Amniotic stem cell (primary cell): ENCODE measurements around the gene LRRC39.
"Not testable (repeated sequence)": the region's sequence is repeated elsewhere in the genome, so short reads cannot be mapped to it uniquely, and the experiment has no call there.

Experiments used
- DNase-seq: peaks from one replicate; lab custom pipeline; 2025; lab: John Stamatoyannopoulos, UW

LRRC39 gene

DNA sequence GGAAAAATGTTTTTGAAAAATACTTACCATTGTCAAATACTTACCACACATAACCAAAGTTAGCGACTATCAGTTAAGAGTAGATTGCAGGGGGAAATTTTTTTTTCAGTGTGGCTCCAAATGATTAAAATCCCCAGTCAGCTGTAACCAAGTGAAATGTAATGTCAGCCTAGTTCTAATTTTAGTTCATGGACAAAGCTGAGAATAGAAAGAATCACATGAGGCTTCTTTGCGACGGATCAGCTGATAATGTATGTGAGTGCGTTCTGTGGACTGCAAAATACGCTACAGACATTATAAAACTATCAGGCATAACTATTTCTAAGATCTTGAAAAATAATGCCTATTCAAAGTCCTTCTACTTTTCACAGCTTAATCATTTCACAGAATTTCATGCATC, at the start of gene LRRC39:
TSS of gene LRRC39 (minus strand) at position 166 of the 400 bp plus-strand sequence. CDS start 9,740 bp downstream, outside the sequence.
- no peak for DNase-seq

DNA sequence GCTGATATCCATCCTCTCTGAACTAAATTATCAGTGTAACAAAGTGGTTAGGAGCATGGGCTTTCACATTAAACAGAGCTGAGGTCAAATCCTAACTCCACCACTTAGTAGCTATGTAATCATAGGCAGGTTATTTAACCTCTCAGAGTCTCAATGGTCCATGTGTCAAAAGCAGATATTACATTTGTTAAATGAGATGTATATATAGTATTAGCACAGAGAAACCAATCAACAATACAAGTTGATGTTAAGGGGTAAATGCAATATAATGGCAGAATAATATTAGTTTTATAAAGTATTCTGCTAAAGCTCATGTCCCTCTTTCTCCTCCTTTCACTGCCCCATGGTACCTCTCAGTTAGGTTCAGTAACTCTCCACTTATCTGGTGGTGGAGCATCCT, 44.4 kb upstream of the LRRC39 start:
- DNase-seq: no peak

DNA sequence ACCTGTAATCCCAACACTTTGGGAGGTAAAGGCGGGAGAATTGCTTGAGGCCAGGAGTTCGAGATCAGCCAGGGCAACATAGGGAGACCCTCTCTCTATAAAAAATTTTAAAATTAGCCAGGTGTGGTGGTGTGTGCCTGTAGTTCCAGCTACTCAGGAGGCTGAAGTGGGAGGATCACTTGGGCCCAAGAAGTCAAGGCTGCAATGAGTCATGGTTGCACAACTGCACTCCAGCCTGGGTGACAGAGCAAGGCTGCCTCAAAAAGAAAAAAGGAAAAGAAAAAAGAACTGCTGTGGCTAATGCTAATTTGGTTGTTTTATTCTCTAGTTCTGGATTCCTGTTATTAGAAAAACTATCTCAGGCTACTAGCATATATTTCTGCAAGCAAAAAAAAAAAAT, 41.8 kb upstream of the LRRC39 start:
- DNase-seq: no peak

DNA sequence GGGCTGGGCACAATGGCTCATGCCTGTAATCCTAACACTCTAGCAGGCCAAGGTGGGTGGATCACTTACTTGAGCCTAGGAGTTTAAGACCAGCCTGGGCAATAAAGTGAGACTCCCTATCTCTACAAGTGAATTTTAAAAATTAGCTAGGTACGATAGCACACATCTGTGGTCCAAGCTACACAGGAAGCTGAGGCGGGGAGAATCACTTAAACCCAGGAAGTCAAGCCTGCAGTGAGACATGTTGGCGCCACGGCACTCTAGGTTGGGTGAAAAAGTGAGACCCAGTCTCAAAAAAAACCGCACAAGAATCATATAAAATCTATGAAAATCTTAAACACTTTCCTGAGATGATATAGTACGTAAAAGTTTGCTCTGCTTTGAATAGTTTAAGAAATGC, 41.4 kb upstream of the LRRC39 start:
- DNase-seq: no peak

DNA sequence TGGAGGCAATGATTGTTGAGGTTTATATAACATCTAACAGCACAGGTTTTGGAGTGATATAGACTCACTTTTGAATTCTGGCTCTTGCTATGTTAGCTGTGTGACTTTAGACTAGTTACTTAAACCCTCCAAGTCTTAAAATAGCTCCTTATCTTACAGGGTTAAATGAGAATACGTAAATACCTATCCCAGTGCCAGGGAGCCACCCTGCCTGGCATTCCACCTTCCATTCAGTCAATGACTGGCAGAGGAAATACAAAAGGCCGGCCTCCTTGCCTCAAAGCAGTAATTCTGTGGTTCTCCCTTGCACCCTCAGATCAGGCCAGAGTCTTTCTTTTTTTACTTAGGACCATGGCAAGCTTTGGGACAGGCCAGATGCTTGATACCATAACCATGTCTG, 39.8 kb upstream of the LRRC39 start:
- DNase-seq: no peak

DNA sequence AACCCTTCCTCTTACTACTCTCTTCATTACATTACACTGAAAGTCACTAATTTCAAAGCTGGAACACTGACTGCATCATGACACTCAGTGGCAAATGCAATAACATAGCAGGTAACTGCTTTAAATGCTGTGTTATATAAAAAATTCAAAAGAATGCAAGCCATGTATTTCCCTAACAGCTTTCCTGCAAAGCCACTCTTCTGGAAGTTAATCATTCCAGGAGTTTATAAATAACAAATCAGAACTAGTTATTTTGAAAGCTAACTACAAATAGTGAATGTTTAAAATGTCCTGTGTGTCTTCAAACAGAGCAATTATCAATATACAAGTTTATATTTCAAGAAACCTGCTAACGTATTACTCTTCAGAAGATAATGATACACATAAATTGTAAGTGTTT, 37.0 kb upstream of the LRRC39 start:
- no peak for DNase-seq

DNA sequence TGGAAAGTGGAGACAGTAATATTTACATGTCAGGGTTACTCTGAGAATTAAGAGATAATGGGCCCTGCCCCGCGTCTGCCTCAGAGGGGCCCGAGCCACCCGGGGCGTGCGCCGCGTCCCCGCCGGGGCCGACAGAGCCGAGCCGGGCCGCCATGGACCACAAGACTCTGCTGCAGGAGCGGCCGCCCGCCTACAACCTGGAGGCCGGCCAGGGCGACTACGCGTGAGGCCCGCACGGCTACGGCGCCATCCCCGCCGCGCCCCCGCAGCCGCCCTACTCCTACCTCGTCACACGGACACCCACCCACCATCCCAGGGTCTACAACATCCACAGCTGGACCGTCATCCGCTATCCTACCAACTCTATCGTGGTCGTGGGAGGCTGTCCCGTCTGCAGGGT, 35.1 kb upstream of the LRRC39 start:
- DNase-seq: no peak

DNA sequence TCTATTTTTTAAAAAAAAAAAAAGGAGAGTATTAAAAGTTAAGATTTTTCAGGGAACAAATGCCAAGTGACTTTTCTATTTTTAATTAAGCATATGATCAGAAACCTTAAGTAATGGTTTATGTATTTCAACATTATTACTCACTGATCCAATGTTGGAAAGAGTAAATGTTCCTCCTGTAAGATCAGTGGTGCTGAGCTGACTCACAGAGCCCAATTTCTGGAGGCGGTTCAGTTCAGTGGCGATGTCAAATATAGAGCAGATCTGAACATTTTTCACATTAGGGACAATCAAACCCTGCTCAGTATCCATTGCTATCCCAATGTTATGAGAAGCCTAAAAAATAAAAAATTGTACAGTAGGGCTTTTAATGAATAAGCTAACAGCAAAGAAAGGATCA, 28.2 kb upstream of the LRRC39 start:
- DNase-seq: no peak

DNA sequence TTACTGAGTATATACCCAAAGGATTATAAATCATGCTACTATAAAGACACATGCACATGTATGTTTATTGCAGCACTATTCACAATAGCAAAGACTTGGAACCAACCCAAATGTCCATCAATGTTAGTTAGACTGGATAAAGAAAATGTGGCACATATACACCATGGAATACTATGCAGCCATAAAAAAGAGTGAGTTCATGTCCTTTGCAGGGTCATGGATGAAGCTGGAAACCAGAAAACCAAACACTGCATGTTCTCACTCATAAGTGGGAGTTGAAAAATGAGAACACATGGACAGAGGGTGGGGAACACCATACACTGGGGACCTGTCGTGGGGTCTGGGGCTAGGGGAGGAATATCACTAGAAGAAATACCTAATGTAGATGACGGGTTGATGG, 27.5 kb upstream of the LRRC39 start:
- not testable (repeated sequence) for DNase-seq

DNA sequence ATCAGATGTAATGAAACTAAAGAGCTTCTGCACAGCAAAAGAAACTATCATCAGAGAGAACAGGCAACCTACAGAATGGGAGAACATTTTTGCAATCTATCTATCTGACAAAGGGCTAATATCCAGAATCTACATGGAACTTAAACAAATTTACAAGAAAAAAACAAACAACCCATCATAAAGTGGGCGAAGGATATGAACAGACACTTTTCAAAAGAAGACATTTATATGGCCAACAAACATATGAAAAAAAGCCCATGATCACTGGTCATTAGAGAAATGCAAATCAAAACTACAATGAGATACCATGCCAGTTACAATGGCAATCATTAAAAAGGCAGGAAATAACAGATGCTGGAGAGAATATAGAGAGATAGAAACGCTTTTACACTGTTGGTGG, 27.0 kb upstream of the LRRC39 start:
- DNase-seq: not testable (repeated sequence)

DNA sequence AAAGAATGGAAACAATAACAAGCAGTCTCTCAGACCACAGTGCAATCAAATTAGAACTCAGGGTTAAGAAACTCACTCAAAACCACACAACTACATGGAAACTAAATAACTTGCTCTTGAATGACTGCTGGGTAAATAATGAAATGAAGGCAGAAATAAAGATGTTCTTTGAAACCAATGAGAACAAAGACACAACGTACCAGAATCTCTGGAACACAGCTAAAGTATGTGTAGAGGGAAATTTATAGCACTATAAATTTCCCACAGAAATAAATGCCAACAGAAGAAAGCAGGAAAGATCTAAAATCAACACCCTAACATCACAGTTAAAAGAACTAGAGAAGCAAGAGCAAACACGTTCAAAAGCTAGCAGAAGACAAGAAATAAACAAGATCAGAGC, 24.6 kb upstream of the LRRC39 start:
- DNase-seq: not testable (repeated sequence)

DNA sequence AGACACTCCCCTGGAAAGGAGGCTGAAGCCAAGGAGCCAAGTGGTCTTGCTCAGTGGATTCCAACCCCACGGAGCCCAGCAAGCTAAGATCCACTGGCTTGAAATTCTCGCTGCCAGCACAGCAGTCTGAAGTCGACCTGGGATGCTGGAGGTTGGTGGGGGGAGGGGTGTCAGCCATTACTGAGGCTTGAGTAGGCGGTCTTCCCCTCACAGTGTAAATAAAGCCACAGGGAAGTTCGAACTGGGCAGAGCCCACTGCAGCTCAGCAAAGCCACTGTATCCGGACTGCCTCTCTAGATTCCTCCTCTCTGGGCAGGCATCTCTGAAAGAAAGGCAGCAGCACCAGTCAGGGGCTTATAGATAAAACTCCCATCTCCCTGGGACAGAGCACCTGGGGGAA, 22.0 kb upstream of the LRRC39 start:
- not testable (repeated sequence) for DNase-seq

DNA sequence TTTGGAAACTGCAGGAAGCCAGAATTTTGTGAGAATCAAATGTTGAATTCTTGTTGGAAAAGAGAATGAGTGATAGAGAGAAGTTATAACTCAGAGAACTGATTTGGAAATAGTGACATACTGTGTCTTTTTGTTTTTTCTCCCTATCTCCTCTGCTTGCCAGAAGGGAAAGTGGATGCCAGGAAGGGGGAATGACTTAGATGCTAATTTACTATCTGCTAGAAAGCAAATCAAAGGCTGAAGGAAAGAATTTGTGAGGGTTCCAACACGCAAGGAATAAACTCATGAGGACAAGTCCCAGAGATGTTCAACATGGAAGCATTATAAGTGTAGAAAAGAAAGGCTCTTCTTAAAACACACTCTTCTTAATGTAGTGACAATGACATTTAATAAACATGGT, 20.5 kb upstream of the LRRC39 start:
- DNase-seq: no peak

DNA sequence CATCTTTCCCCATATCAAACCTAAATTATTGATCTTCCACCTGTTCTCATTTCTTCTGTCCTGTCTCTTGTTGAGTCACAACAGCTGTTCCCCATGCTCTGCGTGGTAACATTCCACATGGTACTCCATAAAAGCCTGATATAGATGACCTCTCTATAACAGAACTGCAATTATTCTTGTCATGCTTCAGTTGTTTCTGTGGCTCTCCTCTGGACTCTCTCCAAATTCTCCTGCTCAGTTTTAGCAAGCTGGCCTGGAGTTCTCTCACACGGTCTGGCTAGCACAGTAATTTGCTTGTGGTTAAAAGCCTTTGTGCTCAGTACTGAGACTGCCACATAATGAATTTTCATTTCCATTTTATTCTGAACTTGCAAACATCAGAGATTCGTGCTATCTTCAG, 10.6 kb upstream of the LRRC39 start:
- DNase-seq: no peak

DNA sequence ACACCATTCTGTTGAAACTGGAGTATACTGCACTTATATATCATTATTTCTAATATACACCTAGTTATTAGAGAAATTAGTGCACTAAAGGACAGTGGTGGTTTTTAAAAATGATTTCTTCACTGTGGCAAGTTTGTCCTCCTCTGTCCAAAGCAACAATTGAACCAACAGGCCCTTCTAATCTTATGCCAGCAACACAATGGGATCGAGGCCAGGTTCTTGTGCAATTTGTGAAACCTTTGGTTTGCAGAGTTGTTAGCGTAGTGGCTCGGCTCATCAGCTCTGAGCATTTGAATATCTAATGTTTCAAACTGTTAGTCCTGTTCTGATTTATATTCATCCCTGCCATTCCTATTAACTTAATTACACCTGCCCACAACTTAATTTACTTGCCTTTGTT, 9.9 kb upstream of the LRRC39 start:
- no peak for DNase-seq

DNA sequence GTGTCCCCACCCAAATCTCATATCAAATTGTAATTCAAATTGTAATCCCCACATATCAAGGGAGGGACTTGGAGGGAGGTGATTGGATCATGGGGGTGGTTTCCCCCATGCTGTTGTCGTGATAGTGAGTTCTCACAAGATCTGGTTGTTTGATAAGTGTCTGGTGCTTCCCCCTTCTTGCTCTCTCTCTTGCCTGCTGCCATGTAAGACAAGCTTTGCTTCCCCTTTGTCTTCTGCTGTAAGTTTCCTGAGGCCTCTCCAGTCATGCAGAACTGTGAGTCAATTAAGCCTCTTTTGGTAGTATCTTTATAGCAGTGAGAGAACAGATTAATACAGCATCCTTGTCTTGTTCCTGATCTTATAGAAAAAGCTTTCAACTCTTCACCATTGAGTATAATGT, 6.5 kb upstream of the LRRC39 start:
- no peak for DNase-seq

DNA sequence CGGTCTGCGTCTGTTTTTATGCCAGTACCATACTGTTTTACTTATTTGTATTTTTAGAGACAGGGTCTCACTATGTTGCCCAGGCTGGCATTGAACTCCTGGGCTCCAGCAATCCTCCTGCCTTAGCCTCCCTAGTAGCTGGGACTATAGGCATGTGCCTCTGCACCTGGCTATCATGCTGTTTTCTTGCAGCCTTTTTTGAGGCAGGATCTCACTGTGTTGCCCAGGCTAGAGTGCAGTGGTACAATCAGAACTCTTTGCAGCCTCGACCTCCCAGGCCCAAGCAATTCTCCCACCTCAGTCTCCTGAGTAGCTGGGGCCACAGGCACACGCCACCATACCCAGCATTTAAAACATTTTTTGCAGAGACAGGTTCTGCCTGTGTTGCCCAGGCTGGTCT, 5.3 kb upstream of the LRRC39 start:
- DNase-seq: no peak

DNA sequence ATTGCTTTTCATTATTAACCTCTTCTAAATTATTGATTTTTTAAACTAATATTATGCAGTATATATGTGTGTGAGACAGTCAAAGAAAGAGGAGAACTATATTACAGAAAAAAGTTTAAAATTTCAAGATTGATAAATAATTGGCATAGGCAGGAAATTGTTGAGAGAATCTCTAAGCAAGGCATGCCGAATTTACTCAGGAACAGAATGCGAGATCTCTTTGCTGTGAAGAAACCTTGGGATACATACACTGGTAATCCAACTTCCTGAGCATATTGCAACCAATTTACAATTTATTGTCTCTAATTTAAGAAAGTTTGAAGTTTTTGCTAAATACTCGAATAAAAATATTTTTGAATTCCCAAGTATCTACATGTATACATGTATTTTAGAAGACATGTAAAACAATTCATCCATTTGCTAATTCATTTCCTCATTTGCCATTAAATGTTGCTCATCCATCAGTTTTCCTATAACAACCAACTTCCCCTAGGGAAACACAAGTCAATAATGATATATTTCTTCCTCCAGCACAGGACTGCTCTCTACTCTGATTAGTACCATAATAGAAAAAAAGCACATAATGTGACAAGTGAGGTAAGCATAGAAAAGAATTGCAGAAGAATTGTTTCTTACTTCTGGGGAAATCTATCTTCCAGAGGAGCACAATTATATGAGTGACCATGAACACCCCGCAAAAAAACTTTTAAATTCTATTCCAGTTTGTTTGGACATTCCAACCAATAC, 588 bp downstream of the LRRC39 start:
- DNase-seq: no peak

DNA sequence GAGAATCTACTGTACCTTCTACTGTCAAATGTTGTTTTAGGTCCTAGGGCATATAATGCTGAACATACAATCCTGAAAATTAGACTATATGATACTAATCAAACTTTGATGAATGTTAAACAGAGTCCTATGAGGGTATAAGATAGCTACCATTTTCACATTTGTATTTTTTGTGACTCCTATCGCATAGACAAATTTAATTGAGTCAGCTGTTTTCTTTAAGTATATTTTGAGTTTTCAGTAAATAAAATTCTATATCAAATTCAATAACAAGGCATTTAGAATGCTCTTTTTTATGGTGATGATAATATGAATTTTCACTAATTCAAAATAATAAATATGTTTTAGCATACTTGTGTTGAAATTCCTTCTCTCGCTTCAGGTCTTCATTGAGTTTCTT, 10.0 kb downstream of the LRRC39 start:
- DNase-seq: no peak

DNA sequence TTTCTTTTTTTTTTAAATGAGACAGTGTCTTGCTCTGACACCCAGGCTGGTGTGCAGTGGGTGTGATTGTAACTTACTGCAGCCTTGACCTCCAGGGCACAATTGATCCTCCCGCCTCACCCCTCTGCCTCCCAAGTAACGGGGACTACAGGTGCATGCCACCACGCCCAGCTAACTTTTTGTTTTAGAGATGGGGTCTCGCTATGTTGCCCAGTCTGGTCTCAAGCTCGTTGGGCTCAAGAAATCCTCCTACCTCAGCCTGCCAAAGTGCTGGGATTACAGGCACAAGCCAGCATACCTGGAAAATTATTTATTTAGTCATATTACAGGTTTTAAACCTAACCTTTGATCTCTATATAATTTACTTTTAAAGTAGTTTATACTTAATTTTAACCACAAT, 13.4 kb downstream of the LRRC39 start:
- DNase-seq: no peak

DNA sequence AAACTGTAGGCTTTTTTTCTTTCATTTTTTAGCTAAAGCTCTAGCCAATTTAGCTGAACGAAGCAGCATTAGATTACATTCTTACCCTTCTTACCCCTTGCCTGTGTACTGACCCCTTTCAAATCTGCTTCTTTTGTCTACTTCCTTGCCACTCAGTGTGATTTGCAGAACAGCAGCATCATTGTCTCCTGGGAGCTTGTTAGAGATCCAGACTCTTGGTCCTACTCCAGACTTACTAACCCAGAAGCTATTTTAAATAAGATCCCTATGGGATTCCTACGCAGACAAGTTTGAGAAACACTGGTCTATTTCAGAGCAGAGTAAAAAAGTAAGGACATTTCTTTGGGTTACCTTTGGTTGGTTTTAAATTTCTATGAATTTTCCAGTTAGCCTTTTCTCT, 13.8 kb downstream of the LRRC39 start:
- no peak for DNase-seq

DNA sequence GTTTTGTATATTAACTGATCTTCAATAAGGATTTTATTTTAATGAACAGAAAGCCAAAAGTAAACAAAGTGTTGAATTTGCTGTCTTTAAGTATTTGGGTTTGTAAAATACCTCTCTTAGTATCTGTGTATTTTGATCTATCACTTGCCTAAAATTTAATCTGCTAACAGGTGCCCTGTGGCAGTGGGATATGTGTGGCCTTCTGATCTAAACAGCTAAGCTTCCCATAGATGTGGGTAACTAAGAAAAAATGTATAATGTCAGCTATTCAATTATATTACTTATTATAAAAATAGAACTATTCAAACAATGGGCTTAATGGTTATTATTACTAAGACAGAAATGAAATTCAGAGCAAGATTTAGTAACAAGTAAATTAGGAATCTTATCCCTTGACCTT, 15.2 kb downstream of the LRRC39 start:
- no peak for DNase-seq

DNA sequence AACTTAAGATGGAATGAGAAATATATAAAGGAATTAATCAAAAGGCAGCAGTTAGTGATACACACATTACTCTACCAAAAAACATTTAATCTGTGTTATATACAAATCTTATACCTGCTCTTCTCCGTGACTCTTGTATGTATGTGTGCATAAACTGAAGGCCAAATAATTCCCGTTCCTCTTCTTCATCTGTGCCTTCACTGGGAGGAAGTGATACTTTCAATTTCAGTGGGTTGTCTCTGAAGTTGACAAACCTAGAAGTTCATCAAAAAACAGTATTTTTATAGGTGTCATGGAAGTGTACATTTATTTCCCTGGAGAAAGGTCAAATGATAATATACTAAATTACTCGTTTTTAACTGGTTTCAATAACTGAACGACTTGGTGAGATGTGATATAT, 25.8 kb downstream of the LRRC39 start:
- no peak for DNase-seq

DNA sequence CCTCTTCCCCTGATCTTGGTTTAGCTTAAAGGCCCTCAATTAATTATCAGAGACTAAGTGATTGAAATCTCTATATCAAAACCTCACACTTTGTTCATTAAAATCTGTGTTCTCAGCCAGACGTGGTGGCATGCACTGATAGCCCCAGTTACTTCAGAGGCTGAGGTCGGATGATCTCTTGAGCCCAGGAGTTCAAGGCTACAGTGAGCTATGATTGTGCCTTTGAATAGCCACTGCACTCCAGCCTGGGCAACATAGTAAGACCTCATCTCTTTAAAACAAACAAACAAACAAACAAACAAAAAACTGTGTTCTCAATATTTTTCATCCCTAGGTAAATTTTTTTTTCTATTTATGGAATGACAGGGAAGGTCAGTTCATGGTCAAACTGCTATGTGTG, 26.4 kb downstream of the LRRC39 start:
- no peak for DNase-seq

DNA sequence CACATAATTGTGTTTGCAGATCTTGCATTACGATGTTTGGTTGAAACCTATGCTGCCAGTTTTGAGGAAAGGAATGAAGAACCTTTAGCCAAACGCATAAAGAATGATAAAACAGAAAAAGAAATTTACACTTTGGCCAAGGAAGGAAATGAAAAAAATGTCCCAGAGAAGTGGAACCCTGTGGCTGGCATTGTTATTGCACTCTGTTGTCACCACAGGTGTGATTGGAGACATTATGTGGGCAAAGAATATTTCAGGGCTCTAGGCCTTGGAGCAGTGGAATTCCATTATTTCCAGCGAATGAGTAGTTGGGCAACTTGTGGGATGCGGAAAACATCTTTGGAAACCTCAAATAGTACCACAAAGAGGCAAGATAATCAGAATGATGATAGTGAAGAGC, 30.2 kb downstream of the LRRC39 start:
- no peak for DNase-seq
